Endothelial cell of umbilical vein (primary cell): ENCODE measurements around the gene CD300C.
"Not testable (repeated sequence)": the region's sequence is repeated elsewhere in the genome, so short reads cannot be mapped to it uniquely, and the experiment has no call there.

ENCODE experiments used
- CTCF ChIP-seq, 2 donors: IDR thresholded peaks; 1 replicate in 1 of 2; 2 replicates in 1 of 2; pipeline ENCODE4 v1.5.1; 2011; ENCODE audit warnings: low read length in 2 of 2, mild to moderate bottlenecking in 2 of 2, moderate library complexity in 2 of 2, control low read depth in 1 of 2, inconsistent platforms in 1 of 2, low read depth in 1 of 2; ENCODE audit not compliant: insufficient read depth in 1 of 2; ENCODE audit errors: extremely low read depth in 1 of 2
- EZH2 ChIP-seq: IDR thresholded peaks from 2 replicates; pipeline ENCODE4 v1.6.1; 2012; ENCODE audit warnings: borderline replicate concordance, low read depth, mild to moderate bottlenecking, moderate library complexity, low read length, inconsistent platforms; ENCODE audit not compliant: severe bottlenecking
- MAX ChIP-seq: IDR thresholded peaks from 2 replicates; pipeline ENCODE4 v1.6.1; 2011; ENCODE audit not compliant: insufficient read depth, insufficient read length
- MYC ChIP-seq: IDR thresholded peaks from one replicate; pipeline ENCODE4 v1.6.1; 2011; ENCODE audit warnings: mild to moderate bottlenecking, low read depth, low read length
- POLR2A ChIP-seq: IDR thresholded peaks from 2 replicates; pipeline ENCODE4 v1.6.1; 2012; ENCODE audit warnings: low read depth, mild to moderate bottlenecking, control low read depth, low read length

- not testable (repeated sequence) for TF ChIP-seq EZH2; CTCF (IDR thresholded peaks at IDR 0.05; ENCODE audit: extremely low read depth in 1 of 2, insufficient read depth in 1 of 2, low read depth in 1 of 2, low read length in 2 of 2); MAX; POLR2A; MYC
These were observed 27.7 kb upstream of the CD300C start for GRCh38 chr17:74573635-74574034.
